ENCODE measurements around the gene OXCT1. TPM values are rescaled to one million over a fixed set of nuclear protein-coding genes. Genes with fewer than 3 reads are reported as not detected.

OXCT1 gene
- total RNA-seq, 6 experiments from 2014 or later = 40.4 to 44.0 (median 40.8) TPM

DNA sequence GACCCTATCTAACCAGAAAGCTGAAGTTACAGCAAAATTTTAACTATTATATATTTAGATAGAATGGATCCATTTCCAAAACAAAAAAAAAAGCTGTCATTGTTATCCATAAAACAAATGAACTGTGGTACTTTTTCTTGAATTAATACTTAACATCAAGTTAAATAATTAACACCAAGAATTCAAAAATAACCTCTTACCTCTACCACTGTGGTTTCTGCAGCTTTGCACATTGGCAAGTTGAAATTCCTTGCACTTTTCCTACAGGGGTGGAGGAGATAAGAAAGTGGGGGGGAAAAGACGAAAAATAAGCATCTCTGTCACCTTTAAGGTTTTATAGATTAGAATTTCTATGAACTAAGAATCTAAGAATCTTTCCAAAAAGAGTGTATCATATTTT is 30.0 kb downstream of the OXCT1 start:
- no peak overlapping the region for H3K27ac Mint-ChIP-seq
- no peak overlapping the region for H3K4me3 Mint-ChIP-seq
- DNase-seq = no peak
- TF ChIP-seq, protein P1, sequence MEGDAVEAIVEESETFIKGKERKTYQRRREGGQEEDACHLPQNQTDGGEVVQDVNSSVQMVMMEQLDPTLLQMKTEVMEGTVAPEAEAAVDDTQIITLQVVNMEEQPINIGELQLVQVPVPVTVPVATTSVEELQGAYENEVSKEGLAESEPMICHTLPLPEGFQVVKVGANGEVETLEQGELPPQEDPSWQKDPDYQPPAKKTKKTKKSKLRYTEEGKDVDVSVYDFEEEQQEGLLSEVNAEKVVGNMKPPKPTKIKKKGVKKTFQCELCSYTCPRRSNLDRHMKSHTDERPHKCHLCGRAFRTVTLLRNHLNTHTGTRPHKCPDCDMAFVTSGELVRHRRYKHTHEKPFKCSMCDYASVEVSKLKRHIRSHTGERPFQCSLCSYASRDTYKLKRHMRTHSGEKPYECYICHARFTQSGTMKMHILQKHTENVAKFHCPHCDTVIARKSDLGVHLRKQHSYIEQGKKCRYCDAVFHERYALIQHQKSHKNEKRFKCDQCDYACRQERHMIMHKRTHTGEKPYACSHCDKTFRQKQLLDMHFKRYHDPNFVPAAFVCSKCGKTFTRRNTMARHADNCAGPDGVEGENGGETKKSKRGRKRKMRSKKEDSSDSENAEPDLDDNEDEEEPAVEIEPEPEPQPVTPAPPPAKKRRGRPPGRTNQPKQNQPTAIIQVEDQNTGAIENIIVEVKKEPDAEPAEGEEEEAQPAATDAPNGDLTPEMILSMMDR (IDR thresholded peaks at IDR 0.05) = no peak
- no peaks in the 10 kb centered on the region for H3K27me3 Mint-ChIP-seq (ENCODE audit: insufficient read depth)
- H3K36me3 Mint-ChIP-seq (ENCODE audit: low read depth) = no peaks in the 10 kb centered on the region; the same call in 1 of the 2 replicates
- no peaks in the 10 kb centered on the region for H3K9me3 Mint-ChIP-seq
- H3K4me1 Mint-ChIP-seq (ENCODE audit: low read depth) = peaks cover 27% of the 10 kb centered on the region

DNA sequence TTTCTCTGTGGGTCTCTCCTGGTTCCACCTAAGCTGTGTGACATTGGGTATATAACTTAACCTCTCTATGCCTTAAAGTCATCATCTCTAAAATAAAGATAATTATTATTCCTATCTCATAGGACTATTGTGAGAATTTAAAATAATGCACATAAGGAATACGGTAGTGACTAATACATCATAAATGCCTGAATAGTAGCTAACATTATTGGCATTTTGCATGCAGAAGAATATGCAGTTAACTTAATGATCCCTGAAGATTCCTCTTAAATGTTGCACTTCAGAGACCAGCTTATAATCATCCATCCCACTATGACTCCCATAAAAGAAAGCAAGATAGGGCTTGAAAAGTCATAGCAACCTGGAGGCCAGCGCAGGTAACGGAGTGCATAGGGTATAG is 32.4 kb downstream of the OXCT1 start:
- TF ChIP-seq, protein P1 (IDR thresholded peaks at IDR 0.05) = no peak
- H3K36me3 Mint-ChIP-seq (ENCODE audit: low read depth) = peaks cover 8% of the 10 kb centered on the region
- H3K27ac Mint-ChIP-seq = no peak overlapping the region; the same call in 1 of the 2 replicates
- no peaks in the 10 kb centered on the region for H3K27me3 Mint-ChIP-seq (ENCODE audit: insufficient read depth)
- DNase-seq = no peak
- H3K4me3 Mint-ChIP-seq = no peak overlapping the region
- H3K9me3 Mint-ChIP-seq = no peaks in the 10 kb centered on the region
- peaks cover 40% of the 10 kb centered on the region for H3K4me1 Mint-ChIP-seq (ENCODE audit: low read depth)

DNA sequence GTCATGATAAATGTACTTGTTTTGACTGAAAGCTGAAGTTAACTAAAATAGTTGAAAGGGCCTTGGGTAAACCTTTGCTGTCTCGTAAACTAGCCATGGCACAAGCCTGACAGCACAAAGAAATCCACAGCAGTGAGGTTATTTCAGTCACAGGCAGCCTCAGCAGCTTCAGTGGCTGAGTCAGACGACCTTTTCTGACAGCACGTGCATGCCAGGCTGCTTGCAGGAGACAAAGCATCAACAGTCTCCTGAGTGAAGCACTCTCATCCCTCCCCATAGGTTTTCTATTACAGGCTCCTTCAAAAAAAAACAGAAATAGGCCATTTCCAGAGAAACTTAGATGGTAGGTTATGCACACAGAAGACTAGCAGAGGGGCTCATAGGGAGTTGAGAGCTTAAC is 34.6 kb downstream of the OXCT1 start:
- Mint-ChIP-seq H3K4me3 (peak overlapping the region; percentile 5; the same call in 1 of the 2 replicates), H3K36me3 (ENCODE audit: low read depth) (peaks cover 29% of the 10 kb centered on the region), H3K27ac (peak overlapping the region; percentile 85), H3K27me3 (ENCODE audit: insufficient read depth) (no peaks in the 10 kb centered on the region), H3K4me1 (ENCODE audit: low read depth) (peaks cover 45% of the 10 kb centered on the region), H3K9me3 (peaks cover 11% of the 10 kb centered on the region)
- TF ChIP-seq, protein P1 (IDR thresholded peaks at IDR 0.05) = no peak
- peak; percentile 90 for DNase-seq

DNA sequence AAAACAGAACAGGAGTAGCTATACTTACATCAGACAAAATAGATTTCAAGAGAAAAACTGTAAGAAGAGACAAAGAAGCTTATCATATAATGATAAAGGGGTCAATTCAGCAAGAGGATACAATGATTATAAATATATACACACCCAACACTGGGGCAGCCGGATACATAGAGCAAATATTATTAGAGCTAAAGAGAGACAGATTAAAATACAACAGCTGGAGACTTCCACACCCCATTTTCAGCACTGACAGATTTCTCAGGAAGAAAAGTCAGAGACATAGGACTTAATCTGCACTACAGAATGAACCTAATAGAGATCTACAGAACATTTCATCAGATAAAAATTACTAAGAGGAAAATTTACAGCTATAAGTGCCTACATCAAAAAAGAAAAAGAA is 35.7 kb downstream of the OXCT1 start:
- peaks cover 29% of the 10 kb centered on the region for H3K36me3 Mint-ChIP-seq (ENCODE audit: low read depth)
- TF ChIP-seq, protein P1 (IDR thresholded peaks at IDR 0.05) = no peak

DNA sequence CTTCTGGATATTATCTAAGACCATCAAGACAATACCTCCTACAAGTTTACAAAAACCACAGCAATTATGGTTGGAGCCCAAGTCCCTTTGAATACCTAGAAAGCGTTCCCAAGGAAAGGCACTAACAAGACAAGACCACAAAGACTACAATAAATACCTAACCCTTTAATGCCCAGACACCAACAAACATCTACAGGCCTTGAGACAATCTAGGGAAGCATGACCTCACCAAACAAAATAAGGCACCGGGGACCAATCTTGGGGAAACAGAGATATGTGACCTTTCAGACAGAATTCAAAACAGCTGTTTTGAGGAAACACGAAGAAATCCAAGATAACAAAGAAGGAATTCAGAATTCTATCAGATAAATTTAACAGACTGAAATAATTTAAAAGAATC is 37.8 kb downstream of the OXCT1 start:
- Mint-ChIP-seq H3K27ac (no peak overlapping the region), H3K27me3 (ENCODE audit: insufficient read depth) (no peaks in the 10 kb centered on the region), H3K9me3 (peaks cover 11% of the 10 kb centered on the region), H3K4me1 (ENCODE audit: low read depth) (peaks cover 36% of the 10 kb centered on the region), H3K4me3 (no peak overlapping the region), H3K36me3 (ENCODE audit: low read depth) (peaks cover 29% of the 10 kb centered on the region)
- TF ChIP-seq, protein P1 (IDR thresholded peaks at IDR 0.05) = no peak
- no peak for DNase-seq

More for the DNA sequence above, 35.7 kb downstream of the OXCT1 start:
- no peak for DNase-seq
- Mint-ChIP-seq H3K27me3 (ENCODE audit: insufficient read depth) (no peaks in the 10 kb centered on the region), H3K27ac (peak overlapping the region; percentile 45), H3K9me3 (peaks cover 11% of the 10 kb centered on the region), H3K4me3 (no peak overlapping the region), H3K4me1 (ENCODE audit: low read depth) (peaks cover 45% of the 10 kb centered on the region)

DNA sequence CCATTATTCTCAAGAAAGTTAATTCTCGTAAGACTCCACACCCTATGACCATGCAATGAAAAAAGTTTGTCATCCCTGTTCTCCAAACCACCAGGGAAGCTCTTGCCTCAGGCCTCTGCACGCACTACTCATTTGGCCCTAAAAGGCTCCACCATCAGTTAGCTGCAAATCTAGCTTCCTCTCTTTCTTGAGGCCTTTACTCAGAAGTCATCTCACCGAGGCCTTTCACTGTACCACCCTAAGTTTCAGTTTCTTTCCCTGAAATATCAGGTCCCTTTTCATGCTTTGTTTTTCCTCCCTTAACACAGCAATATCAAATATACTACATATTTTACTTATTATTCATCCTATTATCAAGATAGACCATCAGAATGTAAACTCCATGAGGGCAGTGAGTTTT is 39.1 kb downstream of the OXCT1 start:
- no peaks in the 10 kb centered on the region for H3K27me3 Mint-ChIP-seq (ENCODE audit: insufficient read depth)
- TF ChIP-seq, protein P1 (IDR thresholded peaks at IDR 0.05) = no peak
- DNase-seq = no peak
- peaks cover 36% of the 10 kb centered on the region for H3K36me3 Mint-ChIP-seq (ENCODE audit: low read depth)
- H3K9me3 Mint-ChIP-seq = peaks cover 11% of the 10 kb centered on the region
- H3K4me3 Mint-ChIP-seq = no peak overlapping the region
- H3K4me1 Mint-ChIP-seq (ENCODE audit: low read depth) = peaks cover 26% of the 10 kb centered on the region
- no peak overlapping the region; the same call in 1 of the 2 replicates for H3K27ac Mint-ChIP-seq

All from HFFc6 (cell line).